ENCODE measurements around the gene MMEL1. TPM values are rescaled to one million over a fixed set of nuclear protein-coding genes. Genes with fewer than 3 reads are reported as not detected.

The MMEL1 gene
- total RNA-seq, 1 experiment from 2014 or later = not detected

DNA sequence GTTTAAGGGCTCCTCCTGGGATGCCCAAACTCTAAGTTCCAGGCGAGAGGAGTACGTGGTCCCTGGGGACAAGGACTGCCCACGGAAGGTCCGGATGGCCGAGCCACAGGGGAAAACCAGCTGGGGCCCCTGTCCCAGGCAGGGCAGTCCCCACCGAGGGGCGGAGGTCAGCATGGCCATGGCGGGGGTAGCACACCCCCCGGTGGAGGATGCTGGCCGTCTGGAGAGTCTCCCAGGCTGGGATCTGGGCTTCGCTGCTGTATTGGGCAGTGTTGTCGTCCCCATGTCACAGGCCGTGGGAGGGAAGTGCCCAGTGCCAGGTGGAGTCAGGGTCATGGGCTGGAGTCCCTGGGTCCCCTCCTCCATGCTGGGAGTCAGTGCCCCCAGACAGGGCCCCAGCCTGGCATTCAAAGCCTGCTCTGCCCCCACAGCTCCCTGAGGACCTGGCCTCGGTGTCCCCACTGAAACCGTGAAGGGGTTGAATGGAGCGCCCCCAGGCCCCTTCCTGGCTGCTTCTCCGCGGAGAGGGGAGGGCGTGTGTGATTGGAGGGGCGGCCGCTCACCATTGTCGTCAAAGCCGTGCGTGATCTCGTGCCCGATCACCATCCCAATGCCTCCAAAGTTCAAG lies 39.5 kb downstream of the MMEL1 start:
- no peak for DNase-seq (ENCODE audit: low read depth)

DNA sequence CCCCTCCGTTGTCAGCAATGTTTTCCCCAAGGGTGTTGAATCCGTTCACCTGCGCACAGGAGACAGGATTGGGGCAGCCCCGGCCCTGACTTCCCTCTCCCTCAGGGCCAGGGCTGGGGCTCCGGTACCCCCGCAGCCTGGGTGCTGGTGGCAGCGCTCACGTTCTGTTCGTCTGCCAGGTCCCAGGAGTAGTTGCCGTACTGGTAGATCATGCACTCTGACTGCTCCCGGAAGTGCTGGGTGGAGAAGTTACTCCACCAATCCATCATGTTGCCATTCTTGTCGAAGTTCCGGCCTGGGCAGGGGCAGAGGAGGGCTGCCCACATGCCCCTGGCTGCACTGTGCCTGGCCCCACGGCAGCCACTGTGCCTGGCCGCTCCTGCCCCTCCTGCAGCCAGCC lies 40.1 kb downstream of the MMEL1 start:
- no peak for DNase-seq (ENCODE audit: low read depth)

DNA sequence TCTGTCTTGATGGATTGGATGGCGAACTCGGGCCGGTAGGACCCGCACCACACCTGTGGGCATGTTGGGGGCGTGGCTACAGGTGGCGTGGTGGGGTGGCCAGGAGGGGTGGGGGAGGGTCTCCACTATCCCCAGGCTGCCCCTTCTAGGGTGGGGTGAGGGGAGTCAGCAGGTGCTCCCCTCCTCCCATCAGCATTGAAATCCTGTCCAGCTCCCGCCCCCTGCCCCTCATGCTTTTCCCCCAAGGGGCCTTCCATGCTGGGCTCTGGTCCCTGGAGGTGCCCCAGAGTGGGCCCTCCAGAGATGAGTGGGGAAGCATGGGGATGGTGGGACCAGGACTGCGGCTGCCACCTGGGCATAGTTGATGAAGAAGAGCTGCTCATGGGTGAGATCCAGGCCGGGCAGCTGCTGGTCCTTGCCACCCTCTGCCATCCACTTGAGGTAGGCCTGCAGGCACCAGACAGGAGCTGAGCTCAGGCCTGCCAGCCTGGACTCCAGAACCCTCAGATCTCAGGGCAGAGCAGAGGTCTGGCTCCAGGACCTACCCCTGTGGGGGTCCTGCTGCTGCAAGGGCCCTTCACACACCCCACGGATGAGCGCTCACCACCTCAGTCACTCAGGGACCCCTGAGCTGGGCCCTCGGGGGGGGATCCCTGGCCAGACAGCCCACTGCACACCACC lies 41.1 kb downstream of the MMEL1 start:
- DNase-seq (ENCODE audit: low read depth) = no peak

DNA sequence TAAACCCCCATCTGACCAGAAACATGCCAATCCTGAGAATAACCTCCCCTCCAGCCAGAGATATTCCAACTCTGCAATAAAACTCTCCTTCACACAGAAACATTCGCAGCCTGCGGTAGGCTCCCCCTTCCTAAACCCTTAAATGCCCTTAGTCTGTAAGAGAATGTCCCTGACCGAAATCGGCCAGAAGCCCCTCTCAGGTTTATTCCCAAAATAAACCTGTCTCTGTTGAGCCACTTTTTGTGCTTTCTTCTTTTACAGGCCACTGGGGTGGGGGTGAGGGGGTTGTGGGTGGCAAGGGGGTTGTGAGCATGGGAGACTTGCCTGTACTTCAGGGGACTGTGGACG lies 41.6 kb downstream of the MMEL1 start:
- no peak for DNase-seq (ENCODE audit: low read depth)

DNA sequence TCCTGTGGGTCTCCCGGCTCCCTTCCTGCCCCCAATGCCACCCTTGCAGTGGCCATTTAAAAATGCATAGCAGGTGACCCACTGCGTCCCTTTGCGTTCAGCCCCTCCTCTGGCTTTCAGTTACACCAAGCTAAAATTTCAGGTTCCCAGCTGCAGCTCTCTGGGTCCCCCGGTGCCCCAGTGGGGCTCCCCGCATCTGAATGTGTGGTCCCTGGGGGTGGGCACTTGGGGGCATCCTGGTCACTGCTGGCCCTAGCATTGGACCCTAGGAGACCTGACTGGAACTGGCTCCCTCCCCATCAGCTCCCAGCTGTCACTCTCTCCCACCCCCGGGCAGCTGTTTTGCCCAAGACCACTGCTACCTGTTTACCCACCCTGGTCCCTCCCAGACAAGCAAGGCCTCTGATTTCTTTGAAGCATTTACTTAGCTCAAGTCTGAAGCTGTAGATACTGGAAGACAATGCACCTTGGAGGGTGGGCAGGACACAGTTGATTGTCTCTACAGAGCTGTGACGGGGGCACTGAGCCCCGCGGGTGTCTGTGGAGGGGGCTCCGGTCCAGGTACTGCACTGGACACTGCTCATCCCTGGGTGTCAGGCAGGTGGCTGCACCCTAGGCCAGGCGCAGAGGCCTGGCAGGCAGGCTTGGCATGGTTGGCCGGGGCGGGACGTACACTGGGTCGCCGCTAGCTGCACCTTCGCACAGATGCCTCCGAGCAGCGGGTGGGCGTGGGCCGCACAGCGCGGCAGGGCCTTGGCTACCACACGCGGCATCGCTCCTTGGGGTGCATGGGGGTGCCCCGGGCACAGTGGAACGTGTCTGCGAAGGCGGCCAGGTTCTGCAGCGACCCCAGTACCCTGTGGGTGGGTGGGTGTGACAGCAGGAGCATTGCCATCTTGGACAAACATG lies 42.3 kb downstream of the MMEL1 start:
- no peak for DNase-seq (ENCODE audit: low read depth)

DNA sequence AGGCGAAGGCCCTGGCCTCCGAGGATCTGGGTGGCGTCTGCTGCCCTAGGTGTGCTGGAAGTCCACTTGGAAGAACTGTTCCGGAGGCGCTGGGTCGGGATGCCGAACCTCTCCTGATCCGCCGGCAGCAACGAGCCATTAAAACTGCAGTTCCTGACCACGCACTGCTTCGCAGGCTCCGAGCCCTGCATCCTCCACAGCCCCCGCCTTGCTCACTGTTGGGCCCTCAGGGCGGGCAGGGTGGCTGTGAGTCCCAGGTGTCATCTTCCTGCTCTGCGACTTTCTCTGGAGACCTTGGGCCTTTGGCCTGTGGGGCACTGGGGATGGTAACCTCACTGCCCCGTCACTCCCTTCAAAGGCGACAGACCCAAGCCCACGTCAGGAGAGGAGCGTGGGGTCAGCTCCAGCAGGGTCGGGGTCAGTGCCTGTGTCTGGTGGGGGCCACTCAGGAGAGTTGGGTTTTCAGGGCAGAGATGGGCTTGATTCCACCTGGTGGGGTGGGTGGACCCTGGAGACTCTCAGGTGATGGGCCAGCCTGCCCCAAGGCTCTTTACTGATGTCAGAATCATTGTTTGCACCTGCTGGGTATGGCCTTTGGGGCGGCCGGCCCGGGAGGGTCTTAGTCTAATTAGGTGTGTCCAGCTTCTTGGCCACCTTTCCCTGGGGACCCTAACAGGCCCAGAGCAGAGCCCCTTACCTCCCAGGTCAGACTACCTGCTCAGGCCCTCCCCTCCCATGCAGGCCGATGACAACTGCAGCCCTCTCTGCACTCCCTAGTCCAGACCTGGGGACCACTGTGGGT lies 43.2 kb downstream of the MMEL1 start:
- DNase-seq (ENCODE audit: low read depth) = no peak

DNA sequence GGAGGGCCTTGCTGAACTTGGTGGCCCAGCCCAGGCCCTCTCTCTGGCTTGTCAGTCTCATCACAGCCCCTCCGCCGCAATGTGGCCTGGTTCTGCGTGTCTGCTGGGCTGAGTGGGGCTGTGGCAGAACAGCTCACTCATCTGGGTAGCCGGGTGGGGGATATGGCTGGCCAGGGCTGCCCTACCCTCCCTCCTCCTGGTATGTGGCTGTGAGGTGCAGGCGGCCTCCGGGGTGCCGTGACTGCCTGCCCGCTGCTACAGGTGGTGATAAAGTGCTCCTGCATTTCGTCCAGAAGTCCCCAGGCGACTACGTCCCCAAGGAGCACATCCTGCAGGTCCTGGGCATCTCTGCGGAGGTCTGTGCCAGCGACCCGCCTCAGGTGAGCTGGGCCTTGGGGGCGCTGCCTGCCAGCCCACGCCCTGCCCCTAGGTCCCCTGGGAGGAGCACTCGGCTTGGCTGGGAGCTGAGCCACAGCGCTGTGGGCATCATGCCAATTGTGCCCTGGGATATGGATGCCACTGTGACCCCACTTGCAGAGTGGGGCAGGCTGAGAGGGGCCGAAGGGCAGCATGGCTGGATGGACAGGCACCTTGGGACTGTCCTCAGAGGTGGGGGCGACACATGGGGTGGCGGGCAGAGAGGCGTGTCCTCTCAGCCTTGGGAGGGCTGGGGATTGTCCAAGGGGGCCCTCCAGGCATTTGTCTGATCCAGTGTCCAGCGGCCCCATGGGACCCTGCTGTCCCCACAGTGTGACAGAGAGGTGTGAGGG lies 44.0 kb downstream of the MMEL1 start:
- no peak for DNase-seq (ENCODE audit: low read depth)

DNA sequence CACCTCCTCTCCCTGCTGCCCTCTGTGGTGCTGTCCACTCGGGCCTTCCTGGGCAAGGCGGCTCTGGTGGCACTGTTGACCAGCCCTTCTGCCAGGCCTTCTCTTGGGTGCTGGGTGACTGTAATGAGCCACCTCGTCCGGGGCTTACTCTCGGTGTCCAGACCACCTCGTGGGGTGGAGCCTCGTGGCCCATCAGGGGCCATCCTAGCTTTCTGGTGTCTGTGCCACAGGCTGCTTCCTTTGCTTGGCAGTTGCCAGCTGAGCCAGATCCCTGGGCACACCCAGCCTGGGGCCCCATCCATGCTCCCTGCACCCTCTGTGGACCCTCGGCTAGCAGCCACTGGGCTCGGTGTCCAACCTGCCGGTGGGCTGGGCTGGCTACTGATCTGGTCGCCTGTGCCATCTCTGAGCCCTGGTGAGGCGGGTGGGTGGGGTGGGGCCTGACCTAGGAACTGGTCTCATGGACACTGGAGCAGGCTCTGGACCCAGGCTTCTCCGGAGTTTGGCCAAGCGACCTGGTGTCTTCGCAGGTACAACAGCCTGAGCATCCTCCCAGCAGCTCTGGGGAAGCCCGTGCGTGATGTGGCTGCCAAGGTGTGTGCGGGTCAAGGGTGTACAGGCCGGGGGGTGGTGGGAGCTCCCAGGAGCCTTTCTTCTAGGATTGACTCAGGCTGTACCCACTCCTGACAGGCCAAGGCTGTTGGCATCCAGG lies 44.8 kb downstream of the MMEL1 start:
- no peak for DNase-seq (ENCODE audit: low read depth)

DNA sequence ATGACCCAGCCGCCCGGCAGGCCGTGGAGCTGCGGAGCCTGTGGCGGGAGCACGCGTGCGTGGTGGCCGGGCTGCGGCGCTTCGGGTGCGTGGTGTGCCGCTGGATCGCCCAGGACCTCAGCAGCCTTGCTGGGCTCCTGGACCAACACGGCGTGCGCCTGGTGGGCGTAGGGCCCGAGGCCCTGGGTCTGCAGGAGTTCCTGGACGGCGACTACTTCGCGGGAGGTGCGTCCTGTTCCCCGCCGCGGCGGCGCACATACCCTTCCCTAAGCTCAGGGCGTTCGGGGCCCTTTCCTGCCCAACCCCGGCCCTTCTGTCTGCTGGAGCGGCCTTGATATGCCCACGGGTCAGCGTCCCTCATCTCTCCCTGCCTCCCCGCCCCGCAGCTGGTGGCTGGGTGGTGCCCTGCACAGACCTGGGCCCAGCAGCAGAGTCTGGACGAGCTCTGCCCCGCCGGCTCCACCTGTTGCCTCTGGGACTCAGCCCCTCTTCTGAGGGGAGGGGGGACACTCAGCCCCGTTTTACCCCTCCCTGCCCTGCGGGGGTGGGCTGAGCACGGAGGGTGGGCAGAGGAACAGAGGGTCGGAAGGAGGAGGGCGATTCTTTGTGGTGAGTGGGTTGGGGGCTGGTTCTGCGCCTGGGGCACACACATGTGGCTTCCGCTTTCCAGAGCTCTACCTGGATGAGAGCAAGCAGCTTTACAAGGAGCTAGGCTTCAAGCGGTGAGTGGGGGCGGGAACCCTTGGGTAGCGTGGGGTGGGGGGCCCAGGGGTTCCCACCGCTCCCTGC lies 45.6 kb downstream of the MMEL1 start:
- DNase-seq (ENCODE audit: low read depth) = peak; percentile 23

DNA sequence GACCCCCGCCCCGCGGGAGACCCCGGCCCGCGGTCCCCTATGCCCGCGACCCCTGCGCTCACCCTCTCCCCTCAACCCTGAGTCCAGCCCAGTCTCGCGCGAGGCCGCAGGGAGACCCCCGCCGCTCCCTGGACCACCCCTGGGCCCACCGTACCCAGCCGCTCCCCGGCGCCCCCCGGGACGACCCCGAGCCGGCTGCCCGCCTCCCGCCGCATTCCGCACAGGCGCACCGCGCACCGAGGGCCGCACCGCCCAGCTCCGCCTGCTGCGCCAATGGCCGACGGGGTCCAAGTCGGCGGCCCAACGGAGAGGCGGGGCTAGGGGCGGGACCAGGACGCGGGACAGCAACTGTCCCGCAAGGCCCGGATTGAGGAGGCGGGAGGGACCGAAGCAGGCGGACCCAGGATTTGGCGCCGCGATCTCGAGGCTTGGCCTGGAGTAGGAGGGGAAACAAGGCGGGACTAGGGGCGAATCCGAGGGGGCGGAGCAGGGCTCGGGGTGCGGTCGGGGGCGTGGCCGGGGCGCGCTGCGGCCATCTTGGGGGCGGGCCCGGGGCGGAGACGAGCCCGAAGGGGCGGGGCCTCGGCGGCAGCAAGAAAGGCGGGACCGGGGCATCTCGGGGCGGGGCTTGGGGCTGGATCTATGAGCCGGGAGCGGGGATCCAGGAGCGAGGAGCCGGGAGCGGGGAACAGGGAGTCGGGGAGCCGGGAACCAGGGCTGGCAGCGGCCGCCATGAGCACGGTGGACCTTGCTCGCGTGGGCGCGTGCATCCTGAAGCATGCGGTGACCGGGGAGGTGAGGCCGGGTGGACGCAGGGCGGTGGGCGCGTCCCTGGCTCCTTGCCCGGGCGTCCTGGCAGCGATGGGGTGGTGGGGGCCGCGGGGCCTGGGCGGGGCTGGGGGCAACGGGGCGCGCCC lies 46.4 kb downstream of the MMEL1 start, which contains the start of gene PRXL2B:
PRXL2B (plus strand) TSS at position 624 of the 917 bp plus-strand sequence; CDS start at position 733, 109 bp downstream.
- DNase-seq (ENCODE audit: low read depth) = peak; percentile 95

DNA sequence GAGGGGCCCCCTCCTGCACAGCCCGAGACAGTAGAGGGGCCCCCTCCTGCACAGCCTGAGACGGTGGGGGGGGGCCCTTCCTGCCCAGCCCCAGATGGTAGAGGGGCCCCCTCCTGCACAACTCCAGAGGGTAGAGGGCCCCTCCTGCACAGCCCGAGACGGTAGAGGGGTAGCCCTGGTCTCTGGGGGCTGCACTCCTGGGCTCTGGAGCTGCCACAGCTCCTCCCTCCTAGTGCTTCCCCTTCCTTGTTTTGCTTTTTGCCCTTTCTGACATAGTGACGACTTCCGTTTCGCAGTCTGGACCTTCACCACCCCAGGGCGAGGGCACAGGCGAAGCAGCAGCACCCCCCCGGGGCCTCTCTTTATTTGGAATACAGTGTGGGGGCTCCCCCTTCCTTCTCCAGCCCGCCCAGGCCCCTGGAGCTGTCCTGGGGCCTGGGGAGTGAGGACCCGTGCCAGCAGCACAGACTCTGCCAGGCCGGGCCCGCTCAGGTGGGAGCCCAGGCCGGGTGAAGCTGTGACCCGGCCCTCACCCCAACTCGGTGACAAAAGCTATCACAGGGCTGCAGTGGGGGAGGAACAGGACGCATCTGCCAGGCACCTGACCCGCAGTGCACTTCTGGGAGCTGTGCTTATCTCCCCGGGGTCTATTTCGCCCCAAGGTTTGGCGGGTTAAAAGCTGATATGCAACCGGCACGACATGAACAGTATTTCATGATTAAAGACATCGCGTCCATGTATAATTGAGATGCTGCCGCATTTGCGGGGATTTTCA lies 47.3 kb downstream of the MMEL1 start:
- peak; percentile 55 for DNase-seq (ENCODE audit: low read depth)

DNA sequence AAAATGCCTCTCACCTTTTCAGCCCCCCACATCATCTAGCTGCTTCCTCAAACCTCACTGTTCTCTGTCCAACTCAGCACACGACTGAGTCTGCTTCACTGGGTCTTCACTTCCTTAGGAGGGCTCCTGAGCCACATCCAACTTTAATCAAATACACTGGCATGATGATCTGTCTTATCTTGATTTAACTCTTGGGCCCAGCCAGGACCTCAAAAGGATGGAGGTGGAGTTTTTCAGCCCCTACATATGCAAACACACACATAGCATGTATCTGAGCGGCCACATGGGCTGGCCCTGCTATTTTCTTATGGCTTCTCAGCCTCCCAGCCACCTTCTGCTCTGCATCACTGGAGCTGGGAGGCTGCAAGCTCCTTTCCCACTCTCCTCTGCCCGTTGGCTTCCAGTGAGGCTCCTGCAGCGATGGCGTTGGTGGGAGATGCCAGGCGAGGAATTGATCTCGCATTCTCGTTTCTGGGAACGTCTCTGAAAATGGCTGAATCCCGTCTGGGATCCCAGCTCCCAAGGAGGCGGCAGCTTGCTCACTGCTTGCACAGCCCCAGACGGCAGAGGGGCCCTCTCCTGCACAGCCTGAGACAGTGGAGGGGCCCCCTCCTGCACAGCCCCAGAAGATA lies 48.0 kb downstream of the MMEL1 start:
- DNase-seq (ENCODE audit: low read depth) = no peak

DNA sequence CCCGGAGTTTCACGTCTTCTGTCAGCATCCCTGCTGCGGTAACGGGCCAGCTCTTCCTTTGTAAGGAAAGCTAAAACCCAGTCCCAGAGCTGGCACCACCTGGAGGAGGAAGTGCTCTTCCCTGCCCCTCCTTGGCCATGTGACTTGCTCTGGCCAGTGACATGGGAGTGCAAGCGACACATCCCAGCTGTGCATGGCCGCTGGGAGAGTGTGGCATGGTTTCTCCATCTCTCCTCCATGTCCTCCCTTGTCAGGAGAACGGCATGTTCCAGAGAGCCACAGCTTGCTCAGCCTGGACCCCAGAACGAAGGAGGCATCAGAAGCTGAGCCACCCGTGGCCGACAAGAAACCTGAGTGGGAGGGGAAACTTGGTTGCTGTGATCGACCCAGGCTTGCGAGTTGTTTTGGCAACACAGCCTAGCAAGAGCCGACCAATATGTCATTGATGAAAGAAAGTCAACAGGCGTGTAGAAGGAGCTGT lies 48.9 kb downstream of the MMEL1 start:
- no peak for DNase-seq (ENCODE audit: low read depth)

DNA sequence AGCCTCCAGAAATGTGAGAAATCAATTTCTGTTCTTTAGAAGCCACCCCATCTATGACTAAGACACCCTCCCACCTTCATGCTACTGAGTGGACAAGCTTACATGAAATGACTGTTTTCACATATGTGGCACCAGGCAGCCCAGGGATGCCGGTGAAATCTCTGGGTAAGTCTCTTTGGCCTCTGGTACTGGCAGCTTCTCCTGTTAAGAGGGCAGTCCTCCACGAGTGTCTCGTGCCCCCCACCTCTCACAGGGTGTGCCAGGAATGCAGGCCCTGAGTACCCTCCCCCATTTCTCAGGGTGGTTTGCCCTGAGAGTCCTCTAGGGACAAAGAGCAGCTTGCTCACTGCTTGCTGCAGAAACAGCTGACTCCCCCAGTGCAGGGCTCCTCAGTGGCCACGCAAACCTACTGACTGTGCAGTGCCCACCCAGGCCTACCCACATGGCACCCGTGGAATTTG lies 49.5 kb downstream of the MMEL1 start:
- DNase-seq (ENCODE audit: low read depth) = no peak

DNA sequence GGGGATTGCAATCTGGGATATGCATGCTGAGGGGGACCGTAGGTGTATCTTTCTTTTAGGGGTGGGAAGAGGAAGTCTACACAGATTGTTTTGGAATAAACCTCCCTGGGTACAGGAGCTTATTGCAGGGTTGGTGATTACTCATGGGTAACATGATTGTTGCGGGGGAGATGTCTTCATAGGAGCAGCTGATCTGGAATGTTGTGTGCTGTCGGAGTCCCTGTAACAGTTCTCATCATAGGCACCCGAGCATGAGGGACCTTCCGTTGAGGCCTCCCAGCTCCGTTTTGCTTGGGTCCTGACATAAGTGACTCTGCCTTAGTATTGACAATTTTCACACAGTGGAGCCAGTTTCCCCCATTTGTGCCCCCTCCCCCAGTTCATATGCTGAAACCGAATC lies 50.4 kb downstream of the MMEL1 start:
- DNase-seq (ENCODE audit: low read depth) = no peak

DNA sequence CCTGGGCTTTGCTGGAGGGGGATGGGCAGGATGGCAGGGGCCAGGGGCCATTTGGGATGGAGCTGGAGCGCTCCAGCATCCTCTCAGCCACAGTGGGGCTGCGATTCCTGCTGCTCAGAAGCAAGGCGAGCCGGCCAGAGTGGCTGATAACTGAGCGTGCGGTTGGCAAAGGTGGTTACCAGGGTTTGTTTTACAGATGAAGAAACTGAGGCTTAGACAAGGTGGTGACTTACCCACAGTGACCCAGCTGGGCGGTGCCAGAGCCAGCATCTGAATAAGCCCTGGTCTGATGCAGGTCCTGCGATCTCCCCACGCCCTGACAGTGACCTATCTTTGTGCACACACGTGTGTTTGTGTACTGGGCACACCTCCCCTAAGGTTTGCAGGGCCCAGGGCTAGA lies 52.1 kb downstream of the MMEL1 start:
- no peak for DNase-seq (ENCODE audit: low read depth)

DNA sequence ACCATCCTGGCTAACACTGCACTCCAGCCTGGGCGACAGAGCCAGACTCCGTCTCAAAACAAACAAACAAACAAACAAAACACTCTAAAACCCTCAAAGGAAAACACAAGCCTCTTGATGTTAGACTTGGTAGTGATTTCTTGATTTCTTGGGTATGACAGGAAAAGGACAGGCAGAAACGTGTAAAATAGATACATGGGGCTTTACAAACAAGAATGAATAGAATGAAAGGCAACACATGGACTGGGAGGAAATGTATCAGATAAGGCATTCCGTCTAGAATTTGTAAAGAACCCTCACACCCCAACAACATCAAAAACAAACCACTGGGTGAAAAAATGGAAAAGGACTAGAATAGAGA lies 54.1 kb downstream of the MMEL1 start:
- DNase-seq (ENCODE audit: low read depth) = no peak

Data from HT1080 (cell line).